Measurements from ENCODE around the gene HSPA12A. TPM values are rescaled to one million over a fixed set of nuclear protein-coding genes. Genes with fewer than 3 reads are reported as not detected.

HSPA12A gene
- total and polyA plus RNA-seq, 9 of the 15 experiments (the other 6 are each of a cell fraction or from before 2014, with no cell fraction given): 0.01 to 0.18 (median 0.04) TPM; not detected in 4

- TF ChIP-seq CEBPZ (IDR thresholded peaks at IDR 0.05; ENCODE audit: borderline replicate concordance, low read depth, low read length) (no peak), FOXM1 (IDR thresholded peaks at IDR 0.05; ENCODE audit: low read depth) (no peak), FOXM1 (CRISPR knock-in tag; IDR thresholded peaks at IDR 0.05; ENCODE audit: low read depth) (no peak), GTF2B (IDR thresholded peaks at IDR 0.05; ENCODE audit: extremely low read depth, insufficient read length) (no peak), ZNF280B (CRISPR knock-in tag; IDR thresholded peaks at IDR 0.05) (no peak)
These were observed 120.3 kb downstream of the HSPA12A start (continued) for GRCh38 chr10:116621934-116622655.

Measured in K562 (cell line).